ENCODE results near the gene APBB2.

Gene APBB2

GRCh38 chr4:40800064-40800463, 414.3 kb downstream of the APBB2 start:
- no peak for DNase-seq

DNA sequence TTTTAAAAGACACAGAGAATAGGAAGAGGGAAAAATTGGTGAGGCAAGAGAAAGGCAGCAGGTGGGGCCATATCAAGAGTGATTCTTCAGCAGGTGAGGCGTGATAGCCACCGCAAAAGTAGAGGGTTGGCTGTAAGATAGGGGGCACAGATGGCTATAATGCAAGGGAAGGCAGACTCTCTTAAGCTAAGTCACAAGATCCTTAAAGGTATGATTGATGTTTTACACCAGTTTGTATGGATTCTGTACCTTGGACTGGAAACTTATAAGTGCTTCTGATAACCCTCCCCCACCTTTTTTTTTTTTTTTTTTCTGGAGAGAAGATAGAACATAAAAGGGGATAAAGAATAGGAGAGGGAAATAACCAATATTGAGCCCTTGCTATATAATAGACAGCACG, 424.6 kb downstream of the APBB2 start:
- no peak for DNase-seq

GRCh38 chr4:40789031-40789430, 425.3 kb downstream of the APBB2 start:
- no peak for DNase-seq

- DNase-seq, result no peak
These were observed 426.0 kb downstream of the APBB2 start for GRCh38 chr4:40788331-40788730.

DNA sequence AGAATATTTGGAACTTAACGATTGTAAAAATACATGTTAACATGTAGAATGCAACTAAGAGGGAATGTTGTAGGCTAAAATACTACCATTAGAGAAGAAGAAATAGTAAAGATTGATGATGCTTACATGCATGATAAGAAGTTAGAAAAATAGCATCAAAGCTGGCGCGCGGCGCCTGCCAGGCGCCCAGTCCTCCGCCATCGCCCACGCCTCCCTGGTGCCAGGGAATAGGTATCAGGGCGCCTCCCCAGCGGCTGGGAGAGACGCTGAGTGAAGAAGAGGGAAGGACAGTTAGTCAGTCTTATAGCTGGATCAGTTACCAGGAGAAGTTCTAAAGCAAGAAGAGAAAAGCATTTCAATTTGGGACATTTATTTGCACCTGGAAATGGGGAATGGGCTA, 428.6 kb downstream of the APBB2 start:
- no peak for DNase-seq

GRCh38 chr4:40782876-40783275, 431.5 kb downstream of the APBB2 start:
- no peak for DNase-seq

- no peak for DNase-seq
These were observed 436.3 kb downstream of the APBB2 start for GRCh38 chr4:40778090-40778489.

DNA sequence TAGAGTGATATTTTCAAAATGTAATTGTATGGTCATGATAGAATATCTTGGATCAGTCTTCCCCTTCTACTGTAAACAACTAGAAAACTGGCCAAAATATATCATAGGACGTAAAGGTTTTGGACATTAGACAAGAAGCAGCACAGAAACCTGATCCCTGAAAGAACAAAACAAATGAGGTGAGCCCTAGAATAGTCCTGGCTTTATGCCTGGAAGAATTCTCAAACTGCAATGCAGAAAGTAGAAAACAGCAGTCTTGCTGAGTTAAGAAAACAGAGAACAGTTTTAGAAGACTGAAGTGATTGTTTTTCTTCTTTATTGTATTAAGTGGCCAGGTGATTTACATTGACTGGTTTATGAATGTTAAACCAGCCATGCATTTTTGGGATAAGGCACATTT, 445.1 kb downstream of the APBB2 start:
- DNase-seq, result no peak

- peak in 1 of 2 donors; percentile 5 for DNase-seq
These were observed 451.1 kb downstream of the APBB2 start for GRCh38 chr4:40763228-40763716.

All from CD4-positive, alpha-beta T cell treated with Interferon alpha-2 for 1 hour (primary cell).